SK-N-SH (cell line): Measurements from ENCODE around the gene SERPINA9. TPM values are rescaled to one million over a fixed set of nuclear protein-coding genes. Genes with fewer than 3 reads are reported as not detected.
A peak's percentile ranks its signal among the peaks of the same experiment; 100 is the strongest.

ENCODE experiments used
- CTCF ChIA-PET: fragments of 300-600, 350-600 bp; formaldehyde crosslinking; extraction: SDS; loops from one replicate; lab custom pipeline; 2021; lab: Yijun Ruan, JAX
- POLR2A ChIA-PET: fragments of 350-600 bp; sonication (Branson Sonifier 250); formaldehyde crosslinking; extraction: SDS; loops from one replicate; lab custom pipeline; 2020; ENCODE audit warnings: antibody characterized with exemption, inconsistent platforms; lab: Yijun Ruan, JAX
- DNase-seq: peaks from one replicate; pipeline ENCODE4 v3.0.0; 2012
- H2AFZ ChIP-seq: fragments of 200-600 bp; sonication (generic); 2 replicates; pipeline ENCODE4 v1.8.1; 2016; ENCODE audit warnings: antibody characterized with exemption, mild to moderate bottlenecking, low read depth
- H3F3A ChIP-seq: fragments of 200-600 bp; sonication (generic); replicated peaks from 2 replicates; pipeline ENCODE3; 2016; ENCODE audit warnings: antibody characterized with exemption, mild to moderate bottlenecking; ENCODE audit not compliant: insufficient read depth
- H3K27ac ChIP-seq, 2 experiments: fragments of 200-500 bp in 1 of 2; fragments of 200-600 bp in 1 of 2; sonication (Bioruptor generic) in 1 of 2; sonication (generic), shearing (Covaris generic) in 1 of 2; 2 replicates each; pipeline versions ENCODE4 v1.5.1 to v1.6.1; 2014 to 2016; ENCODE audit warnings: low read depth in 2 of 2, inconsistent platforms in 1 of 2, low read length in 1 of 2, mild to moderate bottlenecking in 1 of 2, mixed read lengths in 1 of 2
- H3K27me3 ChIP-seq: fragments of 200-600 bp; sonication (generic), shearing (Covaris generic); 2 replicates; pipeline ENCODE4 v1.6.1; 2016; ENCODE audit warnings: mixed run types; ENCODE audit not compliant: insufficient read depth
- H3K36me3 ChIP-seq, 2 experiments: fragments of 200-500 bp in 1 of 2; fragments of 200-600 bp in 1 of 2; sonication (Bioruptor generic) in 1 of 2; sonication (generic) in 1 of 2; replicated peaks in 1 of 2; 2 replicates each; pipeline versions ENCODE3 to v1.5.1; 2014 to 2016; ENCODE audit warnings: low read length in 1 of 2, mild to moderate bottlenecking in 1 of 2; ENCODE audit not compliant: insufficient read depth in 2 of 2, control insufficient read depth in 1 of 2
- H3K4me1 ChIP-seq, 2 experiments: fragments of 200-500 bp in 1 of 2; fragments of 200-600 bp in 1 of 2; sonication (Bioruptor generic) in 1 of 2; sonication (generic), shearing (Covaris generic) in 1 of 2; 2 replicates each; pipeline versions ENCODE4 v1.5.1 to v1.6.1; 2014 to 2016; ENCODE audit warnings: low read depth in 1 of 2, low read length in 1 of 2, mixed run types in 1 of 2; ENCODE audit not compliant: insufficient read depth in 2 of 2, control insufficient read depth in 1 of 2
- H3K4me2 ChIP-seq: fragments of 200-600 bp; sonication (generic), shearing (Covaris generic); 2 replicates; pipeline ENCODE4 v1.6.1; 2017; ENCODE audit warnings: mixed run types
- H3K4me3 ChIP-seq, 2 experiments: fragments of 200-500 bp in 1 of 2; fragments of 200-600 bp in 1 of 2; sonication (Bioruptor generic) in 1 of 2; sonication (generic), shearing (Covaris generic) in 1 of 2; 2 replicates each; pipeline versions ENCODE4 v1.5.1 to v1.8.1; 2014 to 2016; ENCODE audit warnings: low read depth in 2 of 2, inconsistent platforms in 1 of 2, low read length in 1 of 2, mild to moderate bottlenecking in 1 of 2, mixed read lengths in 1 of 2, moderate library complexity in 1 of 2
- H3K79me2 ChIP-seq: fragments of 200-600 bp; sonication (generic); 2 replicates; pipeline ENCODE4 v1.8.1; 2017; ENCODE audit warnings: mild to moderate bottlenecking; ENCODE audit not compliant: insufficient read depth
- H3K9ac ChIP-seq: fragments of 200-600 bp; sonication (generic); 2 replicates; pipeline ENCODE4 v1.6.1; 2017; ENCODE audit warnings: mixed run types
- H3K9me2 ChIP-seq: fragments of 200-600 bp; sonication (generic); 2 replicates; pipeline ENCODE4 v1.6.1; 2017; ENCODE audit warnings: mixed run types
- H3K9me3 ChIP-seq: fragments of 200-600 bp; sonication (generic); 2 replicates; pipeline ENCODE4 v1.6.1; 2017; ENCODE audit warnings: mixed run types, mild to moderate bottlenecking, moderate library complexity
- H4K20me1 ChIP-seq: fragments of 200-600 bp; sonication (generic); 2 replicates; pipeline ENCODE4 v1.6.1; 2017; ENCODE audit warnings: mild to moderate bottlenecking, mixed run types; ENCODE audit not compliant: insufficient read depth
- ELF1 ChIP-seq: IDR thresholded peaks from 2 replicates; pipeline ENCODE4 v1.4.0; 2012
- EZH2phosphoT487 ChIP-seq: fragments of 200-600 bp; sonication (generic); IDR thresholded peaks from 2 replicates; pipeline ENCODE4 v1.6.1; 2017; ENCODE audit warnings: low read depth, mixed run types, mild to moderate bottlenecking, antibody characterized with exemption, moderate library complexity, borderline replicate concordance
- FOSL2 ChIP-seq: IDR thresholded peaks from 2 replicates; pipeline ENCODE4 v1.4.0; 2012; ENCODE audit warnings: low read depth, mild to moderate bottlenecking, moderate library complexity, borderline replicate concordance
- FOXJ3 ChIP-seq: sonication (generic); formaldehyde crosslinking; IDR thresholded peaks from 2 replicates; pipeline ENCODE4 v1.5.1; 2020; ENCODE audit warnings: mild to moderate bottlenecking, missing genetic modification reagents
- FOXM1 ChIP-seq: IDR thresholded peaks from 2 replicates; pipeline ENCODE4 v1.4.0; 2012; ENCODE audit warnings: low read depth, mild to moderate bottlenecking
- GATA2 ChIP-seq: sonication (generic); formaldehyde crosslinking; IDR thresholded peaks from 2 replicates; pipeline ENCODE4 v1.5.0; 2020; ENCODE audit warnings: mild to moderate bottlenecking, missing genetic modification reagents
- MXI1 ChIP-seq: IDR thresholded peaks from 2 replicates; pipeline ENCODE4 v1.6.1; 2012; ENCODE audit warnings: mild to moderate bottlenecking, low read depth, low read length, improper control_type of control experiment
- NRF1 ChIP-seq: IDR thresholded peaks from 2 replicates; pipeline ENCODE4 v1.6.1; 2012; ENCODE audit warnings: low read depth, mild to moderate bottlenecking, low read length
- RAD21 ChIP-seq: IDR thresholded peaks from 2 replicates; pipeline ENCODE4 v1.6.1; 2012; ENCODE audit warnings: mild to moderate bottlenecking, low read length
- RFX5 ChIP-seq: IDR thresholded peaks from 2 replicates; pipeline ENCODE4 v1.6.1; 2012; ENCODE audit warnings: mild to moderate bottlenecking, improper control_type of control experiment, low read length
- SIN3A ChIP-seq: IDR thresholded peaks from 2 replicates; pipeline ENCODE4 v1.6.1; 2012; ENCODE audit warnings: low read depth, mild to moderate bottlenecking, low read length, moderate library complexity, borderline replicate concordance
- SMC3 ChIP-seq: IDR thresholded peaks from 2 replicates; pipeline ENCODE4 v1.6.1; 2012; ENCODE audit warnings: low read depth, low read length, improper control_type of control experiment
- YY1 ChIP-seq: IDR thresholded peaks from 2 replicates; pipeline ENCODE4 v1.4.0; 2012; ENCODE audit warnings: low read depth, mild to moderate bottlenecking
- WGBS: methylation state at CpG from one replicate; pipeline ENCODE4 v1.1.6; 2017; ENCODE audit warnings: low lambda C conversion rate; 5-methylcytosine and 5-hydroxymethylcytosine counted together
- polyA plus RNA-seq, 3 experiments: library from polyadenylated mRNA; depleted of rRNA; stranded (reverse); fragments of >200 nt; gene quantifications; 2 replicates each; pipeline ENCODE4 v1.2.3, GENCODE V29; 2012
- TF ChIP-seq, protein P1 (sequence below): fragments of 200-600 bp; sonication (generic); IDR thresholded peaks from 2 replicates; pipeline ENCODE4 v1.6.1; 2017; ENCODE audit warnings: antibody characterized with exemption, mild to moderate bottlenecking, moderate library complexity
- TF ChIP-seq, protein P2 (sequence below): IDR thresholded peaks from 2 replicates; pipeline ENCODE4; 2012
- TF ChIP-seq, protein P3 (sequence below): IDR thresholded peaks from 2 replicates; pipeline ENCODE4 v1.4.0; 2012; ENCODE audit warnings: low read depth, borderline replicate concordance
- TF ChIP-seq, protein P4 (sequence below): fragments of 150-350 bp; IDR thresholded peaks from 2 replicates; pipeline ENCODE4 v1.6.1; 2017; ENCODE audit warnings: antibody characterized with exemption, low read length, low read depth, borderline replicate concordance
- TF ChIP-seq, protein P5 (sequence below): fragments of 150-350 bp; IDR thresholded peaks from 2 replicates; pipeline ENCODE4 v1.6.1; 2016; ENCODE audit warnings: mild to moderate bottlenecking, low read depth, low read length

SERPINA9 gene
- polyA plus RNA-seq, 1 of the 3 experiments (the other 2 are of a cell fraction) = not detected

DNA sequence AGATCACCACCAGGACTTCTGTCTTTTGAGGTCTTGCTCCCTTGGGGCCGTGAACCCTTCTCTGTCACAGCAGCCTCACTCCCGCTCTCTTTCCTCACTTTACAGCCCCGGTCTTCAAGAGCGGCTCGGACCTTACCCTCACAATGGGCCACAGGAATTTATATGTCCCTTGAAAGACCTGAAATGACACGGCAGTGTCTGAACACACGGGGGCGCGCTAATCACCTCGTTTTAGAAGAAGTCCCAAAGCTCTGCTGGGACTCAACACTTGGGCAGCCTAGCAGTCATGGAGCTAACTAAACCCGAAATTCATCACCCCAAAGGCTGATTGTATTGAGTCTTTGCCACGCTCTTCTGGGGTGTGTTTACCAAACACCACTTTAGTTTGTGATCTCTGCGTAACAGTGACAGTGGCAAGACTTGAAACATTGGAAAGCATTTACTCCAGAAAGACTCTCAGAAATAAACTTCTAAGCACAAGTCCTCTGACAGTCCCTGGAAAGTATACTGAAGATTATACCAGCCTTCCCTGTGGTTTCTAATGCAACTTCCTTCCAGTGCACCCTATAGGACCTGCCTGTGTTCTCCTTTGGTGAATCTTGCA is 52.4 kb downstream of the SERPINA9 start:
- Histone ChIP-seq H3K79me2 (no peaks in the 10 kb centered on the region), H3K4me1 (no peaks in the 10 kb centered on the region), H3K27ac (no peak overlapping the region), H2AFZ (peak overlapping the region; percentile 95), H3K9me3 (no peaks in the 10 kb centered on the region), H3K9me2 (no peaks in the 10 kb centered on the region), H3K27me3 (peaks cover 6% of the 10 kb centered on the region; the same call in 1 of the 2 replicates)
- no peak for TF ChIP-seq GATA2
- TF ChIP-seq, protein P1, sequence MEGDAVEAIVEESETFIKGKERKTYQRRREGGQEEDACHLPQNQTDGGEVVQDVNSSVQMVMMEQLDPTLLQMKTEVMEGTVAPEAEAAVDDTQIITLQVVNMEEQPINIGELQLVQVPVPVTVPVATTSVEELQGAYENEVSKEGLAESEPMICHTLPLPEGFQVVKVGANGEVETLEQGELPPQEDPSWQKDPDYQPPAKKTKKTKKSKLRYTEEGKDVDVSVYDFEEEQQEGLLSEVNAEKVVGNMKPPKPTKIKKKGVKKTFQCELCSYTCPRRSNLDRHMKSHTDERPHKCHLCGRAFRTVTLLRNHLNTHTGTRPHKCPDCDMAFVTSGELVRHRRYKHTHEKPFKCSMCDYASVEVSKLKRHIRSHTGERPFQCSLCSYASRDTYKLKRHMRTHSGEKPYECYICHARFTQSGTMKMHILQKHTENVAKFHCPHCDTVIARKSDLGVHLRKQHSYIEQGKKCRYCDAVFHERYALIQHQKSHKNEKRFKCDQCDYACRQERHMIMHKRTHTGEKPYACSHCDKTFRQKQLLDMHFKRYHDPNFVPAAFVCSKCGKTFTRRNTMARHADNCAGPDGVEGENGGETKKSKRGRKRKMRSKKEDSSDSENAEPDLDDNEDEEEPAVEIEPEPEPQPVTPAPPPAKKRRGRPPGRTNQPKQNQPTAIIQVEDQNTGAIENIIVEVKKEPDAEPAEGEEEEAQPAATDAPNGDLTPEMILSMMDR = peak; percentile 79
- TF ChIP-seq SMC3 = peak; percentile 44; the same call in 1 of the 2 replicates
- TF ChIP-seq RAD21 = peak; percentile 50
- TF ChIP-seq FOSL2 = no peak
- TF ChIP-seq FOXM1 = no peak
- TF ChIP-seq FOXJ3 = no peak
- TF ChIP-seq, all 33 proteins: peak for 3
- no peaks in the 10 kb centered on the region for H3K36me3 ChIP-seq
- ChIA-PET POLR2A (no interaction called here), CTCF (interaction anchor here (0.6 to 3.5 kb wide), 15 partner anchors 10 to 1012 kb away, joined by 3 to 37 read pairs (median 4); no protein-coding TSS in a partner anchor)
- peak; percentile 41 for DNase-seq
- H3K4me2 ChIP-seq = peak overlapping the region; percentile 59; the same call in 1 of the 2 replicates
- H3K9ac ChIP-seq = no peak overlapping the region
- H4K20me1 ChIP-seq = no peaks in the 10 kb centered on the region
- 9% methylated on average over 13 of the region's 13 CpGs for WGBS
- no peaks in the 10 kb centered on the region for H3F3A ChIP-seq
- peak overlapping the region; percentile 14 to 61; a peak in 3 of 4 replicates for H3K4me3 ChIP-seq

DNA sequence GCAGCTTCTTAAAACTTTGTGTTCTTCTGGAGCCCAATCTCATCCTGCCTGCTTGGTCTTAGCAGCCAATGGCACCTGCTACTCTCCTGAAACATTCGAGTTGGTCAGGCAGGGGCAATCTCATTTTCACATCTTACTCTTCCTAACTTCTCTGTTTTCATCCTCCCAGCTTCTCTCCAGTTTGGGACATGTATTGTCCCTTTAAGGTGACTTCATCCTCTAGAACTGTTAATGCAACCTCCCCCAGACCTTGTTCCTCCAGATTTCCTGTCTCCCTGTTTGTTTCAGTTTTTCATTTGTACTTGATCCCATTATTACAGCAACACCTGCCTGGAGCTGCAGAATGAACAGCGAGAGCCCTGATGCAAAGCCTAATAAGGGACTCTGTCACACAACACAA is 54.7 kb downstream of the SERPINA9 start:
- Histone ChIP-seq H3K4me3 (no peak overlapping the region), H3K27ac (no peak overlapping the region), H3F3A (no peaks in the 10 kb centered on the region), H3K27me3 (no peaks in the 10 kb centered on the region; the same call in 1 of the 2 replicates), H3K36me3 (no peaks in the 10 kb centered on the region), H2AFZ (no peak overlapping the region), H3K9me3 (no peaks in the 10 kb centered on the region), H3K9me2 (no peaks in the 10 kb centered on the region), H4K20me1 (no peaks in the 10 kb centered on the region), H3K79me2 (no peaks in the 10 kb centered on the region), H3K4me1 (no peaks in the 10 kb centered on the region), H3K9ac (no peak overlapping the region), H3K4me2 (no peak overlapping the region)
- POLR2A ChIA-PET = no interaction called here
- 3% methylated on average over 2 of the region's 2 CpGs for WGBS
- CTCF ChIA-PET = interaction anchor here (1.2 to 3.5 kb wide), 5 partner anchors 12 to 128 kb away, joined by 3 to 37 read pairs (median 4); no protein-coding TSS in a partner anchor
- no peak for DNase-seq
- TF ChIP-seq FOXJ3 (no peak), SIN3A (no peak), EZH2phosphoT487 (no peak), RFX5 (no peak), ELF1 (no peak), YY1 (no peak), NRF1 (no peak), SMC3 (no peak), FOXM1 (no peak), MXI1 (no peak)
- TF ChIP-seq, protein P2, sequence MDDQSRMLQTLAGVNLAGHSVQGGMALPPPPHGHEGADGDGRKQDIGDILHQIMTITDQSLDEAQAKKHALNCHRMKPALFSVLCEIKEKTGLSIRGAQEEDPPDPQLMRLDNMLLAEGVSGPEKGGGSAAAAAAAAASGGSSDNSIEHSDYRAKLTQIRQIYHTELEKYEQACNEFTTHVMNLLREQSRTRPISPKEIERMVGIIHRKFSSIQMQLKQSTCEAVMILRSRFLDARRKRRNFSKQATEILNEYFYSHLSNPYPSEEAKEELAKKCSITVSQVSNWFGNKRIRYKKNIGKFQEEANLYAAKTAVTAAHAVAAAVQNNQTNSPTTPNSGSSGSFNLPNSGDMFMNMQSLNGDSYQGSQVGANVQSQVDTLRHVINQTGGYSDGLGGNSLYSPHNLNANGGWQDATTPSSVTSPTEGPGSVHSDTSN = no peak
- TF ChIP-seq, protein P3, sequence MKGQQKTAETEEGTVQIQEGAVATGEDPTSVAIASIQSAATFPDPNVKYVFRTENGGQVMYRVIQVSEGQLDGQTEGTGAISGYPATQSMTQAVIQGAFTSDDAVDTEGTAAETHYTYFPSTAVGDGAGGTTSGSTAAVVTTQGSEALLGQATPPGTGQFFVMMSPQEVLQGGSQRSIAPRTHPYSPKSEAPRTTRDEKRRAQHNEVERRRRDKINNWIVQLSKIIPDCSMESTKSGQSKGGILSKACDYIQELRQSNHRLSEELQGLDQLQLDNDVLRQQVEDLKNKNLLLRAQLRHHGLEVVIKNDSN = no peak
- TF ChIP-seq, protein P4, sequence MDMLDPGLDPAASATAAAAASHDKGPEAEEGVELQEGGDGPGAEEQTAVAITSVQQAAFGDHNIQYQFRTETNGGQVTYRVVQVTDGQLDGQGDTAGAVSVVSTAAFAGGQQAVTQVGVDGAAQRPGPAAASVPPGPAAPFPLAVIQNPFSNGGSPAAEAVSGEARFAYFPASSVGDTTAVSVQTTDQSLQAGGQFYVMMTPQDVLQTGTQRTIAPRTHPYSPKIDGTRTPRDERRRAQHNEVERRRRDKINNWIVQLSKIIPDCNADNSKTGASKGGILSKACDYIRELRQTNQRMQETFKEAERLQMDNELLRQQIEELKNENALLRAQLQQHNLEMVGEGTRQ = no peak
- TF ChIP-seq, protein P1 = no peak
- TF ChIP-seq, protein P5, sequence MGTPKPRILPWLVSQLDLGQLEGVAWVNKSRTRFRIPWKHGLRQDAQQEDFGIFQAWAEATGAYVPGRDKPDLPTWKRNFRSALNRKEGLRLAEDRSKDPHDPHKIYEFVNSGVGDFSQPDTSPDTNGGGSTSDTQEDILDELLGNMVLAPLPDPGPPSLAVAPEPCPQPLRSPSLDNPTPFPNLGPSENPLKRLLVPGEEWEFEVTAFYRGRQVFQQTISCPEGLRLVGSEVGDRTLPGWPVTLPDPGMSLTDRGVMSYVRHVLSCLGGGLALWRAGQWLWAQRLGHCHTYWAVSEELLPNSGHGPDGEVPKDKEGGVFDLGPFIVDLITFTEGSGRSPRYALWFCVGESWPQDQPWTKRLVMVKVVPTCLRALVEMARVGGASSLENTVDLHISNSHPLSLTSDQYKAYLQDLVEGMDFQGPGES = no peak
